HG02884 (cell line): ENCODE results near the gene IFNGR1.

ENCODE experiments used
- ATAC-seq: cut with Tn5 transposase; IDR thresholded peaks from one replicate; pipeline ENCODE4 v1.9.1; 2021; ENCODE audit warnings: mild to moderate bottlenecking, moderate library complexity; ENCODE audit not compliant: unreplicated experiment

The IFNGR1 gene

GRCh38 chr6:137177611-137178010 is 41.6 kb downstream of the IFNGR1 start:
- ATAC-seq, result no peak

- no peak for ATAC-seq
These were observed 42.5 kb downstream of the IFNGR1 start for GRCh38 chr6:137176729-137177128.

- ATAC-seq, result no peak
These were observed 43.3 kb downstream of the IFNGR1 start for GRCh38 chr6:137175868-137176245.

- no peak for ATAC-seq
These were observed 43.9 kb downstream of the IFNGR1 start for GRCh38 chr6:137175157-137175867.

GRCh38 chr6:137173501-137173900 is 45.7 kb downstream of the IFNGR1 start, which contains the start of gene IL22RA2:
TSS of gene IL22RA2 (minus strand) at chr6:137173644. CDS start at chr6:137161749, 11,895 bp downstream.
- ATAC-seq, result no peak

GRCh38 chr6:137172734-137173431 is 46.3 kb downstream of the IFNGR1 start:
- ATAC-seq, result no peak

GRCh38 chr6:137171824-137172733 is 47.1 kb downstream of the IFNGR1 start:
- ATAC-seq, result no peak

- no peak for ATAC-seq
These were observed 48.2 kb downstream of the IFNGR1 start for GRCh38 chr6:137171053-137171374.

- ATAC-seq, result no peak
These were observed 48.7 kb downstream of the IFNGR1 start for GRCh38 chr6:137170266-137171052.

GRCh38 chr6:137167702-137168377 is 51.3 kb downstream of the IFNGR1 start:
- no peak for ATAC-seq

GRCh38 chr6:137166247-137167098 is 52.7 kb downstream of the IFNGR1 start:
- no peak for ATAC-seq

- peak; percentile 58 for ATAC-seq
These were observed 53.6 kb downstream of the IFNGR1 start for GRCh38 chr6:137165375-137166246.

- no peak for ATAC-seq
These were observed 55.4 kb downstream of the IFNGR1 start for GRCh38 chr6:137163732-137164318.

GRCh38 chr6:137162692-137163306 is 56.4 kb downstream of the IFNGR1 start:
- ATAC-seq, result no peak

GRCh38 chr6:137161949-137162348 is 57.2 kb downstream of the IFNGR1 start:
- ATAC-seq, result no peak

GRCh38 chr6:137160763-137161162 is 58.4 kb downstream of the IFNGR1 start:
- no peak for ATAC-seq

GRCh38 chr6:137159912-137160311 is 59.3 kb downstream of the IFNGR1 start:
- no peak for ATAC-seq
